Right lobe of liver (tissue), 4 donors: ENCODE measurements around the gene FRMD3.

Experiments
- POLR2A ChIP-seq: fragments of 450-650 bp; IDR thresholded peaks from one replicate; pipeline ENCODE4 v1.6.1; 2017; ENCODE audit warnings: antibody characterized with exemption, mild to moderate bottlenecking
- TF ChIP-seq, protein P1 (sequence below), 4 donors: fragments of 200-600 bp in 3 of 4; fragments of 450-650 bp in 1 of 4; IDR thresholded peaks; one replicate each; pipeline versions ENCODE4 v1.5.1 to v1.8.0; 2016 to 2022; ENCODE audit warnings: antibody characterized with exemption in 4 of 4, mild to moderate bottlenecking in 2 of 4
- donor health status: DM: no; HTN: no; CAD: no.
- donor health status: DM: no; HTN: no; CAD: no.
- donor health status: DM: no; HTN: yes; CAD: no.

DNA sequence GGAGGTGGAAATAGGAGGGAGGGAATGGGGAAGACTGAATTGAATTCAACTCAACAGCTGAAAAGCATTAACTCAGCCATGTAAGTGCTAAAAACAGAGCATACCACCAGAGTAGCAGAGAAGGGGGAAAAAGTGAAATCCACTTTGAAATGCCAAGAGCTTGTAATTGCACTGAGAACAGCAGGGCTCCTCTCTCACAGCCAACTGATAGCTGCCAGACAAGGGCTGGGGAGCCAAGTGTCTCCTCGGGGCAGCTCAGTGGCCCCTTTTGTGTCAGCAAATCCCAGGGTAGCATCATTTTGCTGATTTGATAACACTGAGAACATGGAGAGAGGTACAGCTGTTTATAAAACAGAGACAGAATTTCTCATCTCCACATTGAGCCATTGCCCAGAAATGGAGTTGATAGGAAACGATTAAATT lies 182.5 kb downstream of the FRMD3 start:
- TF ChIP-seq, protein P1, sequence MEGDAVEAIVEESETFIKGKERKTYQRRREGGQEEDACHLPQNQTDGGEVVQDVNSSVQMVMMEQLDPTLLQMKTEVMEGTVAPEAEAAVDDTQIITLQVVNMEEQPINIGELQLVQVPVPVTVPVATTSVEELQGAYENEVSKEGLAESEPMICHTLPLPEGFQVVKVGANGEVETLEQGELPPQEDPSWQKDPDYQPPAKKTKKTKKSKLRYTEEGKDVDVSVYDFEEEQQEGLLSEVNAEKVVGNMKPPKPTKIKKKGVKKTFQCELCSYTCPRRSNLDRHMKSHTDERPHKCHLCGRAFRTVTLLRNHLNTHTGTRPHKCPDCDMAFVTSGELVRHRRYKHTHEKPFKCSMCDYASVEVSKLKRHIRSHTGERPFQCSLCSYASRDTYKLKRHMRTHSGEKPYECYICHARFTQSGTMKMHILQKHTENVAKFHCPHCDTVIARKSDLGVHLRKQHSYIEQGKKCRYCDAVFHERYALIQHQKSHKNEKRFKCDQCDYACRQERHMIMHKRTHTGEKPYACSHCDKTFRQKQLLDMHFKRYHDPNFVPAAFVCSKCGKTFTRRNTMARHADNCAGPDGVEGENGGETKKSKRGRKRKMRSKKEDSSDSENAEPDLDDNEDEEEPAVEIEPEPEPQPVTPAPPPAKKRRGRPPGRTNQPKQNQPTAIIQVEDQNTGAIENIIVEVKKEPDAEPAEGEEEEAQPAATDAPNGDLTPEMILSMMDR (IDR thresholded peaks at IDR 0.05), result no peak
- TF ChIP-seq POLR2A, result no peak
